GM18499 (cell line): ENCODE results near the gene CIART.
"Not testable (repeated sequence)": the region's sequence is repeated elsewhere in the genome, so short reads cannot be mapped to it uniquely, and the experiment has no call there.

Experiments
- ATAC-seq: cut with Tn5 transposase; IDR thresholded peaks from one replicate; pipeline ENCODE4 v1.9.1; 2021; ENCODE audit warnings: moderate number of reproducible peaks; ENCODE audit not compliant: insufficient read depth, unreplicated experiment

CIART gene

GRCh38 chr1:150299716-150300115, 17.4 kb downstream of the CIART start:
- no peak for ATAC-seq

GRCh38 chr1:150302338-150302737, 20.0 kb downstream of the CIART start:
- ATAC-seq = no peak

- ATAC-seq = no peak
These were observed 20.5 kb downstream of the CIART start for GRCh38 chr1:150302902-150303301.

- not testable (repeated sequence) for ATAC-seq
These were observed 26.2 kb downstream of the CIART start for GRCh38 chr1:150308585-150308984.

GRCh38 chr1:150309758-150310508, 27.6 kb downstream of the CIART start:
- ATAC-seq = no peak

- ATAC-seq = no peak
These were observed 29.4 kb downstream of the CIART start for GRCh38 chr1:150311762-150312161.

- not testable (repeated sequence) for ATAC-seq
These were observed 32.3 kb downstream of the CIART start for GRCh38 chr1:150314691-150315090.

- ATAC-seq = no peak
These were observed 38.3 kb downstream of the CIART start for GRCh38 chr1:150320667-150320978.

GRCh38 chr1:150321826-150322166, 39.4 kb downstream of the CIART start:
- ATAC-seq = no peak

GRCh38 chr1:150322310-150322709, 40.0 kb downstream of the CIART start:
- ATAC-seq = no peak

- no peak for ATAC-seq
These were observed 50.4 kb downstream of the CIART start for GRCh38 chr1:150332651-150333290.
